Naive B cell (primary cell): ENCODE data around the gene TYRO3. TPM values are rescaled to one million over a fixed set of nuclear protein-coding genes. Genes with fewer than 3 reads are reported as not detected.

ENCODE experiments used
- polyA plus RNA-seq, 6 donors: library from polyadenylated mRNA; unstranded; fragments of 300-500 nt; fragmentation: Illumina TruSeq; gene quantifications; one replicate each; pipeline ENCODE4 v1.2.3, GENCODE V29; 2021; ENCODE audit warnings: low read depth in 6 of 6

TYRO3 gene
- polyA plus RNA-seq, 6 donors from 2014 or later, result not detected

Other genes starting within 250 kb of the TYRO3 start
- gene OIP5, start 226.6 kb upstream of the TYRO3 start, polyA plus RNA-seq, result 1 to 10 TPM in 4 of 6 donors, under 1 TPM in 1, not detected in 1; 0.96 to 2.2 (median 1.5) TPM
- 1 to 10 TPM in 5 of 6 donors, under 1 TPM in 1; 0.59 to 7.9 (median 6.4) TPM for gene NUSAP1, start 226.3 kb upstream of the TYRO3 start, polyA plus RNA-seq
- 10 to 100 TPM; 10.3 to 26.3 (median 19.9) TPM for gene NDUFAF1, start 156.7 kb upstream of the TYRO3 start, polyA plus RNA-seq
- gene RTF1, start 142.1 kb upstream of the TYRO3 start, polyA plus RNA-seq, result 10 to 100 TPM in 5 of 6 donors, 1 to 10 TPM in 1; 7.7 to 26.4 (median 22.0) TPM
- not detected for gene ITPKA, start 65.3 kb upstream of the TYRO3 start, polyA plus RNA-seq
- gene LTK, start 45.4 kb upstream of the TYRO3 start, polyA plus RNA-seq, result under 1 TPM in 1 of 6 donors, not detected in 5; 0.35 TPM
- gene RPAP1, start 15.0 kb upstream of the TYRO3 start, polyA plus RNA-seq, result 10 to 100 TPM in 4 of 6 donors, 1 to 10 TPM in 2; 6.9 to 18.0 (median 11.4) TPM
- 10 to 100 TPM in 5 of 6 donors, 1 to 10 TPM in 1; 2.2 to 30.3 (median 16.9) TPM for gene MGA, start 101.2 kb downstream of the TYRO3 start, polyA plus RNA-seq
- gene MAPKBP1, start 215.3 kb downstream of the TYRO3 start, polyA plus RNA-seq, result 1 to 10 TPM in 5 of 6 donors, not detected in 1; 1.6 to 5.5 (median 2.2) TPM